ENCODE results near the gene ACTR3. TPM values are rescaled to one million over a fixed set of nuclear protein-coding genes. Genes with fewer than 3 reads are reported as not detected.

The ACTR3 gene
- total and polyA plus RNA-seq, 11 donors, result 15.3 to 238 (median 115) TPM

GRCh38 chr2:113888641-113889470 lies 1.0 kb upstream of the ACTR3 start:
- Histone ChIP-seq H3K9me3 (no peaks in the 10 kb centered on the region), H3K27ac (peak overlapping the region; percentile 80 to 99 (median 98)), H3K4me1 (peaks cover 0 to 68% (median 45%) of the 10 kb centered on the region in 12 donors), H3K36me3 (peaks cover 0 to 6% (median 0%) of the 10 kb centered on the region in 9 donors), H3K4me3 (peak overlapping the region; percentile 20 to 99 (median 93)), H3K27me3 (no peaks in the 10 kb centered on the region)
- no peak for DNase-seq
- intact Hi-C loops (cut with DNase I), result loop anchor here in 5 of 10 donors (5.0 to 10.0 kb wide), 3 partner anchors 127 to 134 kb away; partner anchors contain the start of gene SLC35F5 (in 4 of the 5)
- WGBS, 4 donors, result 34 to 40% (median 36%) methylated on average over 14 of the region's 14 CpGs
- TF ChIP-seq POLR2A (IDR thresholded peaks at IDR 0.05) (no peak), CTCF (IDR thresholded peaks at IDR 0.05) (no peak)
- no peak for ATAC-seq

DNA sequence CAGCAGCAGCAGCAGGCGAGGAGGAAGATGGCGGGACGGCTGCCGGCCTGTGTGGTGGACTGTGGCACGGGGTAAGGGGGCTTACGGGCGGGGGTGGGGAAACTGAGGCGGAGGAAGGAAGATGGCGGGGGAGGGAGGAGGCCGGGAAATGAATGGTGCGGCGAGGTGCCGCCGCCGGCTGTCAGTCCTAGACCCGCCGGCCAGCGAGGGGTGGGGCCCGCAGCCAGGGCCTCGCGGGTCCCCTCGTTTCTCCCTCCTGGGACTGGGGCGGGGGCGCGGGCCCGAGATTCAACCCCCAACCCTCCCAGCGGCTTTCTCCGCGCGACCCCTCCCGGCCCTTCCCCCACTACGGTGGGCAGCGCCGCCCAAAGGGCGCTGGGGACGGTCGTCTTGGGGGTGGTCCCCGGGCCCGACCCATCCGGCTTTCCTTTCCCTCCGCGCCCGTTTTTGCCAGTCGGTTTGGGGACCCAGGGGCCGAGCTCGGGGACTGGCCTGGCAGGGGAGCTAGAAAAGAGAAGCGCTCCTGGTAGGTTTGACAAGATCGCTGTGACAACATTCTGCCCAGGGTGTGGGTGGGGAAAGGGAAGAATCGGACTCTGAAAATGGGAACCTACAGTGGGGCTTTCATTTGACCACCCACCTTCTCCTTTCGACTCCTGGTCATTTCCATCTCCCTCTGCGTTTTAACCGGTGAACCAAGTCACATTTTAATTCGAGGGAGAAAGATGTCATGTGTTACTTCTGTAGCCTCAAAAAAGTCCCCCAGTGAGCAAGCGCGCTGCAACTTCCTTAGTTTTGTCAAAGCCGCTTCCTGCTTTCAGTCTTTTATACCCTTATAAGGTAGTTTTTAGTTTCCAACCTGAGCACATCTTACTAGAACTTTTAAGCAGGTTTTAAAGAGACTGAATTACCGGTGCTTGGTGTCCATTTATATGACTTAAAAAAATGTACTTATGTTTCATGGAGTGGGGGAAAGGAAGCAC lies 655 bp downstream of the ACTR3 start:
- Histone ChIP-seq H3K9me3 (no peaks in the 10 kb centered on the region), H3K27me3 (no peaks in the 10 kb centered on the region), H3K36me3 (peaks cover 0 to 12% (median 0%) of the 10 kb centered on the region in 9 donors), H3K4me3 (peak overlapping the region; percentile 73 to 99 (median 94)), H3K4me1 (peaks cover 0 to 78% (median 62%) of the 10 kb centered on the region in 12 donors), H3K27ac (peak overlapping the region; percentile 93 to 99 (median 98))
- DNase-seq, result peak; percentile 59 to 73 (median 63)
- intact Hi-C loops (cut with DNase I), result loop anchor here in 6 of 10 donors (1.0 to 10.0 kb wide), 5 partner anchors 52 to 134 kb away; partner anchors contain the start of gene SLC35F5 (in 4 of the 6)
- 0 to 1% (median 1%) methylated on average over 38 to 57 of the region's 57 CpGs for WGBS, 4 donors
- peak; percentile 2 to 31 (median 28) for ATAC-seq
- TF ChIP-seq CTCF (IDR thresholded peaks at IDR 0.05) (peak in 1 of 12 donors; percentile 14), POLR2A (IDR thresholded peaks at IDR 0.05) (no peak)

GRCh38 chr2:113891265-113891959 lies 1.5 kb downstream of the ACTR3 start:
- H3K9me3 ChIP-seq, result no peaks in the 10 kb centered on the region
- intact Hi-C loops (cut with DNase I), result loop anchor here in 5 of 10 donors (5.0 to 10.0 kb wide), 4 partner anchors 51 to 134 kb away; partner anchors contain the start of gene SLC35F5 (in 2 of the 5)
- ATAC-seq, result no peak
- H3K4me3 ChIP-seq, result peak overlapping the region; percentile 73 to 99 (median 94)
- H3K36me3 ChIP-seq, result peaks cover 0 to 12% (median 0%) of the 10 kb centered on the region in 9 donors
- H3K27ac ChIP-seq, result peak overlapping the region; percentile 93 to 99 (median 98)
- no peak for TF ChIP-seq POLR2A (IDR thresholded peaks at IDR 0.05)
- no peak for TF ChIP-seq CTCF (IDR thresholded peaks at IDR 0.05)
- H3K4me1 ChIP-seq, result peaks cover 0 to 78% (median 69%) of the 10 kb centered on the region in 12 donors
- H3K27me3 ChIP-seq, result no peaks in the 10 kb centered on the region
- 1 to 2% (median 2%) methylated on average over 5 of the region's 5 CpGs for WGBS, 4 donors
- no peak for DNase-seq

All from heart left ventricle (tissue), 16 donors.